ENCODE results near the gene GOLGA1.

GRCh38 chr9:124894741-124895170 lies 46.1 kb downstream of the GOLGA1 start:
- no peak for TF ChIP-seq SIN3A (IDR thresholded peaks at IDR 0.05; ENCODE audit: borderline replicate concordance, insufficient read depth, low read length)
- no peak for TF ChIP-seq POLR2AphosphoS5 (IDR thresholded peaks at IDR 0.05; ENCODE audit: low read depth, low read length)
- TF ChIP-seq REST (IDR thresholded peaks at IDR 0.05; ENCODE audit: insufficient read depth in 1 of 2, low read depth in 2 of 2, low read length in 2 of 2): no peak
- TF ChIP-seq TAF1 (IDR thresholded peaks at IDR 0.05; ENCODE audit: borderline replicate concordance, insufficient read depth, low read length): no peak
